ENCODE data around the gene ZSCAN9. TPM values are rescaled to one million over a fixed set of nuclear protein-coding genes. Genes with fewer than 3 reads are reported as not detected.
A peak's percentile ranks its signal among the peaks of the same experiment; 100 is the strongest.

Gene ZSCAN9
- total RNA-seq: 10 to 100 TPM in 1 of 4 donors, 1 to 10 TPM in 3; 8.4 to 11.3 (median 8.8) TPM
- 8.7 TPM for polyA plus RNA-seq
- long read RNA-seq, donor 1, partial matches to known transcripts: 1 of 8 reads
- long read RNA-seq, donor 1, other reads (novel, unspliced or antisense): 2 of 8 reads
- long read RNA-seq, donor 2, partial matches to known transcripts: 0 of 5 reads
- long read RNA-seq, donor 2, other reads (novel, unspliced or antisense): 0 of 5 reads
- long read RNA-seq, donor 3, transcript ZSCAN9-204 (3 exons, 2,062 nt): major isoform, 12 of 35 reads
- long read RNA-seq, donor 3, transcript ZSCAN9-201 (4 exons, 1,621 nt): minor isoform, 6 of 35 reads
- long read RNA-seq, donor 3, partial matches to known transcripts: 4 of 35 reads
- long read RNA-seq, donor 3, other reads (novel, unspliced or antisense): 8 of 35 reads
- long read RNA-seq, donor 4, partial matches to known transcripts: 1 of 8 reads
- long read RNA-seq, donor 4, other reads (novel, unspliced or antisense): 2 of 8 reads

DNA sequence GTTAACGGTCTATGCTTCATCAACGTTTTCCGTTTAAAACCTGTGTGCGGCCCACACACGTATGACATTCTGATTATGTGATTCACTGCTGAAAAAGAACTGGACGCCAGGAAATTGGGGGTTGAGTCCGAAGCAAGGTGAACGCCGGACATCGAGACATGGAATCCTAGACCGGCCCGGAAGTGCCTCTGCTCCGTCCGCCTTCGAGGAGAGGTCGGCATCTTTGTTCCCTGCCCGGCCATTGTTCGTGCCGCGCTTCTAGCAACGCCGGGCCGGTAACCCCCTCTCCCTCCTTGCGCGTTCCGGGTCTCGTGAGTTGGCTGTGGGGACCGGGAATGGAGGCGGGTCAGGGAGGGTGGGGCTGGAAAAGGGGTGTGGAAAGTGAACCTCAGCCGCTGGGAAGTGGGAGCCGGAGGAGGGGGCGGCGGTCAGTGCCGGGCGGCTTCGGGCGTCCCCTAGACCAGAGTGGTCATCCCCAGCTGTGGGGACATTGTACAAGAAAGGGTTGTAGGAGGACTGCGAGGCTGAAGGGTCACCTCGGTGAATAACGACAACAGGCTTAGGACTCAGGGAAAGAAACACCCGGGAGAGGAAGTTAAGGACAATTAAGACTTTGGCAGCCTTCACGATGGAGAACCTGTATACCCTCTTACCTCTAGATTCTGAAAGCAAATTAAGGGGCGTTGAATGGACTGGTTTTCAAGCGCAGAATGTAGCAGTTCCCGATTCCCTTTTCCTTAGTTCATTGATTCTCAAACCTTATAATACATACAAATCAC lies at the start of gene ZSCAN9:
Gene ZSCAN9 (plus strand): TSS at position 220 of the 779 bp plus-strand sequence. CDS start 1,810 bp downstream, outside the sequence.
- Histone ChIP-seq H3K9me3 (ENCODE audit: control insufficient read depth, low read length) (no peaks in the 10 kb centered on the region), H3K27me3 (ENCODE audit: control insufficient read depth, insufficient read depth) (no peaks in the 10 kb centered on the region), H3K4me1 (ENCODE audit: control insufficient read depth, insufficient read depth, low read length) (peaks cover 2% of the 10 kb centered on the region), H3K4me3 (ENCODE audit: low read length) (peak within 1 kb of the TSS; percentile 54), H3K27ac (ENCODE audit: low read length) (peak within 1 kb of the TSS; percentile 54)
- WGBS: under 1% methylated on average over 45 of the region's 45 CpGs
- ATAC-seq (peak; percentile 97 to 99), DNase-seq (peak; percentile 90 to 95 (median 93))
- intact Hi-C loops (cut with DNase I): loop anchor here in 1 of 4 donors (10.0 kb wide), 1 partner anchor 80 kb away; the partner anchor contains the start of gene ZKSCAN8

DNA sequence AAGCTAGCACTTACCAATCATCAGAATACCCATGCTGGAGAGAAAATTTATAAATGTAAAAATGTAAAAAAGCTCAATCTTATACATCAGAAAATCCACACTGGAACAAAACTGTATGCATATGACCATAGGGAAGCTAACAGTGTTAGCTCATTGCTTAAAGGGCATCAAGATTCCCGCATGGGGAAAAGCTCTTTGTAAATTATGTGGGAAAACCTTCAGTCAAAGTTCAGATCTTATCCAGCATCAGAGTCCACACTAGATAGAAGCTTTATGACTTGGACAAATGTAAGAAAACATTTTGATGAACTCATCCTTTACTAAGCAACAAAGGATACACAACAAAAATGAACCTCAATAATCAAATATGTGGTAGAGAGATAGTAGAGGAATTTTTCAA lies 48.7 kb upstream of the ZSCAN9 start:
- ATAC-seq (no peak), DNase-seq (no peak)
- no peaks in the 10 kb centered on the region for H3K4me1 ChIP-seq (ENCODE audit: control insufficient read depth, insufficient read depth, low read length)
- no peaks in the 10 kb centered on the region for H3K9me3 ChIP-seq (ENCODE audit: control insufficient read depth, low read length)
- 93% methylated on average over 1 of the region's 1 CpG for WGBS
- no peaks in the 10 kb centered on the region for H3K27me3 ChIP-seq (ENCODE audit: control insufficient read depth, insufficient read depth)
- intact Hi-C loops (cut with DNase I): no loop called here
- no peak overlapping the region for H3K4me3 ChIP-seq (ENCODE audit: low read length)
- no peak overlapping the region for H3K27ac ChIP-seq (ENCODE audit: low read length)

DNA sequence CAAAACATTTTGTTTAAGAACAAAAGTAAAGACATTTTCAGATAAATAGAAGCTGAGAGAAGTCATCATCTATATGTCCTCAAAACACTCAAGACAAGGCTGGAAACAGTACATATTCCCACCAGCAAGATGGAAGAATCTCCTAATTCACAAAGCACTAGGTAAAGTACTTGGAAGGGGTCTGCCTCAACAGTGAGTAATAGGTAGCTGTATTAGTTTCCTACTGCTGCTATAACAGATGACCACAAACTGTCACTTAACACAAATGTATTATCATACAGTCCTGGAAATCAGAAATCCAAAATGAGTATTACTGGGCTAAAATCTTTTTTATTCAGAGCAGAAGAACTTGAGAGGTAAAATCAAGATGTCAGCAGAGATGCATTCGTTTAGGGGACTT lies 42.8 kb upstream of the ZSCAN9 start:
- Histone ChIP-seq H3K4me1 (ENCODE audit: control insufficient read depth, insufficient read depth, low read length) (no peaks in the 10 kb centered on the region), H3K27ac (ENCODE audit: low read length) (no peak overlapping the region), H3K27me3 (ENCODE audit: control insufficient read depth, insufficient read depth) (no peaks in the 10 kb centered on the region), H3K4me3 (ENCODE audit: low read length) (no peak overlapping the region), H3K9me3 (ENCODE audit: control insufficient read depth, low read length) (peaks cover 1% of the 10 kb centered on the region)
- 54% methylated on average over 1 of the region's 1 CpG for WGBS
- intact Hi-C loops (cut with DNase I): no loop called here
- DNase-seq (no peak), ATAC-seq (no peak)

DNA sequence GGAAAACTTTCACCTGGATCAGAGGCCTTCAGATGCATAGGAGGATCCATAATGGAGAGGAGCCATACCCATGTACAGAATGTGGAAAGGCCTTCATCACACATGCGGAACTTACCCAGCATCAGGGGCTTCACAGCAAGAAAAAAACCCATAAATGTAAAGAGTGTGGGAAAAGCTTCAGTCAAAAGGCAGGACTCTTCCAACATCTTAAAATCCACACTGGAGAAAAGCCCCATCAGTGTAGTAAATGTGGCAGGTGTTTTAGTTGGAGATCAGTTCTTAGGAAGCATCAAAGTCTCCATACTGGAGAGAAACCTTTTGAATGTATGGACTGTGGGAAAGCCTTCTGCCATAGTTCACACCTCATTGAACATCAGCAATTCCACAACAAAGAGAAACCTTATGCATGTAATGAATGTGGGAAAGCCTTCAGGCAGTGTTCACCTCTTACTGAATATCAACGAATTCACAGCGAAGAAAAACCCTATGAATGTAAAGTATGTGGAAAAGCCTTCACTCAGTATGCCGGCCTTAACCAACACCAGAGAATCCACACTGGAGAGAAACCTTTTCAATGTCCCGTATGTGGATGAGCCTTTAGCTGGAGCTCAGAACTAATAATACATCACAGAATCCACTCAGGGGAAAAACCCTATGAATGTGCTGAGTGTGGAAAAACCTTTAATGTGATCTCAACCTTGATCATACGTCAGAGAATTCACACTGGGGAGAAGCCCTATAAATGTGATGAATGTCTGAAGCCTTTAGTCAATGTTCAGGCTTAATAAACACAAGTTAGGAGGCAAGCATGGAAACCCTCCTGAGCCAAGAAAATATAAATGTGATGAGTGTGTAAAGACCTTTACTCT lies 36.7 kb upstream of the ZSCAN9 start:
- no peaks in the 10 kb centered on the region for H3K4me1 ChIP-seq (ENCODE audit: control insufficient read depth, insufficient read depth, low read length)
- DNase-seq (no peak), ATAC-seq (no peak)
- H3K4me3 ChIP-seq (ENCODE audit: low read length): no peak overlapping the region
- intact Hi-C loops (cut with DNase I): no loop called here
- 77% methylated on average over 6 of the region's 6 CpGs for WGBS
- no peak overlapping the region for H3K27ac ChIP-seq (ENCODE audit: low read length)
- H3K9me3 ChIP-seq (ENCODE audit: control insufficient read depth, low read length): peaks cover 16% of the 10 kb centered on the region
- H3K27me3 ChIP-seq (ENCODE audit: control insufficient read depth, insufficient read depth): no peaks in the 10 kb centered on the region

DNA sequence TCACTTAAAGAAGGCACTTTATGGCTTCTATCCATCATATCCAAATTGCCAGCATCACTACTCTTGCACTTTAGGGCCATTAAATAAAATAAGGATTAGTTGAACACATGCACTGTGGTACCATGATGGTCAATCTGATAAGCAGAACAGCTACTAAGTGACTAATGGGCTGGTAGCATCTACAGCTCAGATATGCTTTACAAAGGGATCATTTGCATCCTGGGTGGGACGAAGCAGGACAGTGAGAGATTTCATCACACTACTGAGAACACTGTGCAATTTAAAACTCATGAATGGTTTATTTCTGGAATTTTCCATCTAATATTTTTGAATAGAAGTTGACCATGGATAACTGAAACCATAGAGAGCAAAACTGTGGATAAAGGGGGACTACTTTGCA lies 25.1 kb upstream of the ZSCAN9 start:
- no peak overlapping the region for H3K27ac ChIP-seq (ENCODE audit: low read length)
- intact Hi-C loops (cut with DNase I): no loop called here
- ATAC-seq: no peak
- peaks cover 4% of the 10 kb centered on the region for H3K9me3 ChIP-seq (ENCODE audit: control insufficient read depth, low read length)
- 54% methylated on average over 1 of the region's 1 CpG for WGBS
- no peaks in the 10 kb centered on the region for H3K4me1 ChIP-seq (ENCODE audit: control insufficient read depth, insufficient read depth, low read length)
- no peak overlapping the region for H3K4me3 ChIP-seq (ENCODE audit: low read length)
- no peaks in the 10 kb centered on the region for H3K27me3 ChIP-seq (ENCODE audit: control insufficient read depth, insufficient read depth)
- no peak for DNase-seq

DNA sequence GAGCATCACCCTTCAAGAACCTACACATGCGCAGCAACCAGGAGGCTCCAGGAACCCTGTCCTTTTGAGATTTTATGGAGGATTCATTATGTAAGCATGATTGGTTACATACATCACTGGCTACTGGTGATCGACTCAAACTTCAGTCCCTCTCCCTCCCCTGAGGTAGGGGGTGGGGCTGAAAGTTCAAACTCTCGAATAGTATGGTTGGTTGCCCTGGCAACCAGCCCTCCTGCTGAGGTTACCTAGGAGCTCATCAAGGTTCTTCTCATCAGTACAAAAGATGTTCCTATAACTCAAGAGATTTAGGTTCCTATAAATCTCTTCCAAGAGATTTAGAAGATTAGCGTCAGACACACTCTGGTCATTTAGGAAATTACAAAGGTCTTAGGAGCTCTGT lies 21.9 kb upstream of the ZSCAN9 start:
- WGBS: 35% methylated on average over 4 of the region's 4 CpGs
- no peak overlapping the region for H3K4me3 ChIP-seq (ENCODE audit: low read length)
- no peaks in the 10 kb centered on the region for H3K4me1 ChIP-seq (ENCODE audit: control insufficient read depth, insufficient read depth, low read length)
- H3K27ac ChIP-seq (ENCODE audit: low read length): no peak overlapping the region
- ATAC-seq: no peak
- no peak for DNase-seq
- intact Hi-C loops (cut with DNase I): no loop called here
- H3K9me3 ChIP-seq (ENCODE audit: control insufficient read depth, low read length): no peaks in the 10 kb centered on the region
- no peaks in the 10 kb centered on the region for H3K27me3 ChIP-seq (ENCODE audit: control insufficient read depth, insufficient read depth)

DNA sequence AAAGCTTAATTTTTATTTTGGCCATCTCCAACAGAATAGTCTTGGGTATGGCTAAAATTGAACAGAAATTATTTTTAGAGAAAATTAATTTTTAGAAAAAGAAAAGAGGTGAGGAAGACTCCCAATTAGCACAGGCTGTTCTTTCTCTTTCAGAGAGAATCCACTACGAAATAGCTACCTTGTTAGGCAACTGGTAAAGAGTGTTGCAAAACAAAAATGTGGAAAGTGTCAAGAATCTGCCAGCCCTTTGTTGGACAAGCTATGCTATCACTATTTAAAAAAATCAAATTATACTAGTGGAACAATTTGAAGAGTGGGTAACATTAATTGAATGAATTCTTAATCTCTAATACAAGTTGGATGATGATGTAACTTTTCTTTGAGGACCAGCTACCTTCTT lies 19.2 kb upstream of the ZSCAN9 start:
- H3K27me3 ChIP-seq (ENCODE audit: control insufficient read depth, insufficient read depth): peaks cover 4% of the 10 kb centered on the region
- no peaks in the 10 kb centered on the region for H3K9me3 ChIP-seq (ENCODE audit: control insufficient read depth, low read length)
- ATAC-seq (no peak), DNase-seq (no peak)
- intact Hi-C loops (cut with DNase I): no loop called here
- WGBS: 51% methylated on average over 1 of the region's 1 CpG
- H3K4me1 ChIP-seq (ENCODE audit: control insufficient read depth, insufficient read depth, low read length): no peaks in the 10 kb centered on the region
- no peak overlapping the region for H3K27ac ChIP-seq (ENCODE audit: low read length)
- H3K4me3 ChIP-seq (ENCODE audit: low read length): no peak overlapping the region

DNA sequence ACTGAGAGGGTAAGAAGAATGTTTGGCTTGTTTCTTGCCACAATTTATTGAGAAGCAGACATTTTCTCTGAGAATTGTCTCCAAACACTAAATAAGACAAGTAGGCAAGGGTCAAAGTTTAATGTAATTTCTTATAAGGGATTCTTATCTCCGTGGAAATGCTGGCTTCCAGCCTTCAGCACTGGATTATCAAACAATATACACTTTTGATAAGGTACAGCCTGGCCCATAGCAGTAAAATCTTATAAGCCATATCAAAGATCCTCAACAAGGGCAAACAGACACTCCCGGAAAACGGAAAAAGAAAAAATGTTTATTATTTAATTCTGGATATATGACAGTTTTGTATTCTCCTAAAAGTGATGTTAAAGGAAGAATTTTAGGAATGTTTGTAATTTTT lies 18.5 kb upstream of the ZSCAN9 start:
- DNase-seq: no peak
- Histone ChIP-seq H3K9me3 (ENCODE audit: control insufficient read depth, low read length) (no peaks in the 10 kb centered on the region), H3K27me3 (ENCODE audit: control insufficient read depth, insufficient read depth) (peaks cover 8% of the 10 kb centered on the region), H3K4me3 (ENCODE audit: low read length) (no peak overlapping the region), H3K4me1 (ENCODE audit: control insufficient read depth, insufficient read depth, low read length) (no peaks in the 10 kb centered on the region), H3K27ac (ENCODE audit: low read length) (no peak overlapping the region)
- intact Hi-C loops (cut with DNase I): no loop called here
- no peak for ATAC-seq
- WGBS: 34% methylated on average over 3 of the region's 3 CpGs

DNA sequence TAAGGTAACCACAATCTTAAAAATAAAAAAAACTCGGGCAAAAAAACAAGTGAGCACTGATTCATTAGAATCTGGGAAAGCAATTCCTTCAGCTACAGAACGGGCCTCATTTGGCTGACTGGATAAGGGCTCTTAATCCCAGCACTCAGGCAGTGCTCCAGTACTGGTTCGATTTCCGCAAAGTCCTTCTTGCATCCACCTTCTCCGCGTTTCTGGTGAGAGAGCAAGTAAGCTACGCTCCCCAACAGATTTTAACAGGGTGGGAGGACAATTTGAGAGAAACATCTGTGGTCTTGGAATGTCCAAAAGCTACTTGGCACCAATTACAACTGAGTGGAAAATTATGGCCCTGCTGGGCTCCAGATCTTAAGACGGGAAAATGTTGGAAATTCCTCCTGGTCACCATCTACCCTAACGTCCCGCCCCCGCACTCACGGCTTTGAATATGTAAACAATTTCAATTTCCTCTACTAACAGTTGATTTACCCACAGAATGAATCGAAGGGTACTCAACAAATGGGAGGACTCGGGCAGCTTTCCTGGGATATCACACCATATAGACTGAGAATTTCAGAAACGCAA lies 18.1 kb upstream of the ZSCAN9 start:
- DNase-seq (no peak), ATAC-seq (no peak)
- Histone ChIP-seq H3K4me3 (ENCODE audit: low read length) (no peak overlapping the region), H3K4me1 (ENCODE audit: control insufficient read depth, insufficient read depth, low read length) (no peaks in the 10 kb centered on the region), H3K9me3 (ENCODE audit: control insufficient read depth, low read length) (no peaks in the 10 kb centered on the region), H3K27me3 (ENCODE audit: control insufficient read depth, insufficient read depth) (peaks cover 8% of the 10 kb centered on the region), H3K27ac (ENCODE audit: low read length) (no peak overlapping the region)
- intact Hi-C loops (cut with DNase I): no loop called here
- WGBS: 7% methylated on average over 15 of the region's 15 CpGs

DNA sequence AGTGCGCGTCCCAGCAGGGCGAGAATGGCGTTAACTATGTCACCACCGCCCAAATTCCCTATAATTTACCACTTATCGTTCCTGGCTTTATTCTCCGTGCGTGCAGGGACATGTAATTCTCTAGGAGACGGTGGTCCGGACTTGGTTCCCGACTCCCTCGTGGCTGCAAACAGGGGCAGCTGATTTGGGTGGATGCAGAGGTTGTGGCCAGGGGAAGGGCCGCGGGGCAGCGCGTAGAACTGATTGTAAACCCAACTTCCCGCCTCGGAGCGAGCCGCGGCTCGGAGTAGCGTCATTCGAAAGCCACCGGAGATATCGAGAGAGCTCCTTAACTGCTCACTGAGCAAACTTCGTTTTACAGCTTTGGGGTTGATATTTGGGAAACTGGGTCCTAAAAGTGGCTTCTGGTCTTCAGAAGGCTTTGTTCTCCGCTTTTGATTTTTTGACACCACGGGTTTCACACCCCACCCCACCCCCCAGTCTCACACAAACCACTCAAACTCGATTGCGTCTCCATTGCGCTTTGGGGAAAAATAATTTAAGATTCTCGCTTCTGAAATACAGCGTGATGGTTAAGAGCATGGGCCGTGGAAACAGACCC lies 17.5 kb upstream of the ZSCAN9 start:
- WGBS: 2% methylated on average over 35 of the region's 35 CpGs
- no peaks in the 10 kb centered on the region for H3K4me1 ChIP-seq (ENCODE audit: control insufficient read depth, insufficient read depth, low read length)
- intact Hi-C loops (cut with DNase I): no loop called here
- H3K9me3 ChIP-seq (ENCODE audit: control insufficient read depth, low read length): no peaks in the 10 kb centered on the region
- no peak overlapping the region for H3K27ac ChIP-seq (ENCODE audit: low read length)
- peak in 2 of 3 donors; percentile 61 to 62 for DNase-seq
- H3K4me3 ChIP-seq (ENCODE audit: low read length): peak overlapping the region; percentile 6
- peaks cover 8% of the 10 kb centered on the region for H3K27me3 ChIP-seq (ENCODE audit: control insufficient read depth, insufficient read depth)
- ATAC-seq: peak in 1 of 2 donors; percentile 54

Data from right cardiac atrium (tissue), 5 donors.